ENCODE results near the gene TUBG2.

DNA sequence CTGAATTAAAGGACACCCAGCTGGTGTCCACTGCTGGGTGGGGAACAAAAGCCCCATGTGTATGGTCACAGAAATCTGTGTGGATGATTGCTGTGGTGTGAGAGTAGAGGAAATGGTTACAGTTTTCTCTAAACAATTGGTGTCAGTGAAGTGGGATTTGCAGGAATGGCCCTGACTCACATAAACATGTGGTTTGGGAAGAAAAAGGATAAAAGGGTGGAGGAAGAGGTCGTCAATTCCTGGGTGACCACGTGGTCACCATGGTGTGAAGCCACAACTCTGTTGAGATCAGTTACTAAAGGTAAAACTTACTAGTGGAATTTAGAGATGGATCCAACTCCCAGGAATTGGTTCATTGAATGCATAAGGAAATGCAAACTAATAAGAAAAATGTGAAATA, 3.6 kb upstream of the TUBG2 start:
- TF ChIP-seq, protein P1, sequence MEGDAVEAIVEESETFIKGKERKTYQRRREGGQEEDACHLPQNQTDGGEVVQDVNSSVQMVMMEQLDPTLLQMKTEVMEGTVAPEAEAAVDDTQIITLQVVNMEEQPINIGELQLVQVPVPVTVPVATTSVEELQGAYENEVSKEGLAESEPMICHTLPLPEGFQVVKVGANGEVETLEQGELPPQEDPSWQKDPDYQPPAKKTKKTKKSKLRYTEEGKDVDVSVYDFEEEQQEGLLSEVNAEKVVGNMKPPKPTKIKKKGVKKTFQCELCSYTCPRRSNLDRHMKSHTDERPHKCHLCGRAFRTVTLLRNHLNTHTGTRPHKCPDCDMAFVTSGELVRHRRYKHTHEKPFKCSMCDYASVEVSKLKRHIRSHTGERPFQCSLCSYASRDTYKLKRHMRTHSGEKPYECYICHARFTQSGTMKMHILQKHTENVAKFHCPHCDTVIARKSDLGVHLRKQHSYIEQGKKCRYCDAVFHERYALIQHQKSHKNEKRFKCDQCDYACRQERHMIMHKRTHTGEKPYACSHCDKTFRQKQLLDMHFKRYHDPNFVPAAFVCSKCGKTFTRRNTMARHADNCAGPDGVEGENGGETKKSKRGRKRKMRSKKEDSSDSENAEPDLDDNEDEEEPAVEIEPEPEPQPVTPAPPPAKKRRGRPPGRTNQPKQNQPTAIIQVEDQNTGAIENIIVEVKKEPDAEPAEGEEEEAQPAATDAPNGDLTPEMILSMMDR (IDR thresholded peaks at IDR 0.05) = no peak
- TF ChIP-seq POLR2A (IDR thresholded peaks at IDR 0.05) = no peak

Measured in adrenal gland (tissue), 5 donors.